Measurements from ENCODE around the gene ACP1.

- TF ChIP-seq CTCF (IDR thresholded peaks at IDR 0.05), result no peak
- TF ChIP-seq EZH2phosphoT487 (IDR thresholded peaks at IDR 0.05), result no peak
Observed at GRCh38 chr2:282371-283263, 17.9 kb downstream of the ACP1 start.
